ENCODE data around the gene MCC.

DNA sequence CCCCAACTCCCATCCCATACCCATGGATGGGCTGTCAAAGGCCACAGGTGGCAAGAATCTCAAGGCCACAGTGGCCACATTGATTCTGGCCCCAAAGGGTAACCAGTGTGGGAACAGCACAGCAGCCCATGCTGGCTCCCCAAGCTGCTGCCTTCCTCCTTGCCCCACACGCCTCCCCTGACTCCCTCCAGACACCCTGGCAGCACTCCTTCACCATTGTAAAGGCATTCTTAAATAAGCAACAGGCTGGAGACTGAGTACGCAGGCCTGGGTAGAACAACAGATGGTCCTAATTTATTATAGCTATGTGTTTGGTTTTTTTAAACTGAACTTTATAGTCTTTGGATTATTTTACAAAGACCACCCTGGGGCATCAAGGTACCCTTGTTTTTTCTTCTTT, 212.3 kb downstream of the MCC start:
- TF ChIP-seq EZH2 (IDR thresholded peaks at IDR 0.05; ENCODE audit: low read length) = no peak
- TF ChIP-seq, protein P1, sequence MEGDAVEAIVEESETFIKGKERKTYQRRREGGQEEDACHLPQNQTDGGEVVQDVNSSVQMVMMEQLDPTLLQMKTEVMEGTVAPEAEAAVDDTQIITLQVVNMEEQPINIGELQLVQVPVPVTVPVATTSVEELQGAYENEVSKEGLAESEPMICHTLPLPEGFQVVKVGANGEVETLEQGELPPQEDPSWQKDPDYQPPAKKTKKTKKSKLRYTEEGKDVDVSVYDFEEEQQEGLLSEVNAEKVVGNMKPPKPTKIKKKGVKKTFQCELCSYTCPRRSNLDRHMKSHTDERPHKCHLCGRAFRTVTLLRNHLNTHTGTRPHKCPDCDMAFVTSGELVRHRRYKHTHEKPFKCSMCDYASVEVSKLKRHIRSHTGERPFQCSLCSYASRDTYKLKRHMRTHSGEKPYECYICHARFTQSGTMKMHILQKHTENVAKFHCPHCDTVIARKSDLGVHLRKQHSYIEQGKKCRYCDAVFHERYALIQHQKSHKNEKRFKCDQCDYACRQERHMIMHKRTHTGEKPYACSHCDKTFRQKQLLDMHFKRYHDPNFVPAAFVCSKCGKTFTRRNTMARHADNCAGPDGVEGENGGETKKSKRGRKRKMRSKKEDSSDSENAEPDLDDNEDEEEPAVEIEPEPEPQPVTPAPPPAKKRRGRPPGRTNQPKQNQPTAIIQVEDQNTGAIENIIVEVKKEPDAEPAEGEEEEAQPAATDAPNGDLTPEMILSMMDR (optimal IDR thresholded peaks at IDR 0.05 in 1 of 3, IDR thresholded peaks at IDR 0.05 in 1 of 3, conservative IDR thresholded peaks at IDR 0.05 in 1 of 3; ENCODE audit: extremely low read depth in 1 of 3, insufficient read depth in 2 of 3, low read length in 3 of 3) = no peak
